IMR-90 (cell line): ENCODE results near the gene SHOX. TPM values are rescaled to one million over a fixed set of nuclear protein-coding genes. Genes with fewer than 3 reads are reported as not detected.

Experiments
- ATAC-seq: fragments of 200-7000 bp; cut with Tn5 transposase; 2 replicates; pipeline ENCODE4 v1.9.1; 2020; ENCODE audit warnings: low read depth, mild to moderate bottlenecking, moderate library complexity
- BruUV-seq: library from RNA; stranded (reverse); fragments of 400-500 nt; replicated peaks from 2 replicates; lab custom pipeline; 2021; lab: Mats Ljungman, UMichigan
- CTCF ChIA-PET: fragments of 300-600 bp; formaldehyde crosslinking; extraction: SDS; loops from one replicate; lab custom pipeline; 2021; ENCODE audit warnings: antibody characterized with exemption; lab: Yijun Ruan, JAX
- POLR2A ChIA-PET: fragments of 300-600 bp; sonication (Branson Sonifier 250); formaldehyde crosslinking; loops from one replicate; lab custom pipeline; 2022; ENCODE audit warnings: antibody characterized with exemption; ENCODE audit not compliant: unreplicated experiment; lab: Charles Lee
- DNase-seq: peaks from one replicate; pipeline ENCODE4 v3.0.0; 2013
- H2AFZ ChIP-seq: replicated peaks from 2 replicates; pipeline ENCODE3; 2013; ENCODE audit warnings: low read length, mild to moderate bottlenecking; ENCODE audit not compliant: poor library complexity
- H2AK5ac ChIP-seq: 2 replicates; pipeline ENCODE4 v1.6.1; 2013; ENCODE audit warnings: low read depth, low read length, inconsistent platforms
- H2AK9ac ChIP-seq: replicated peaks from 2 replicates; pipeline ENCODE3; 2013; ENCODE audit warnings: mild to moderate bottlenecking, low read depth, low read length, moderate library complexity; ENCODE audit not compliant: poor library complexity
- H2BK120ac ChIP-seq: 2 replicates; pipeline ENCODE4 v1.6.1; 2013; ENCODE audit warnings: low read depth, low read length, inconsistent platforms
- H2BK15ac ChIP-seq: 3 replicates; pipeline ENCODE4 v1.6.1; 2013; ENCODE audit warnings: low read depth, low read length, inconsistent platforms
- H2BK20ac ChIP-seq: 2 replicates; pipeline ENCODE4 v1.6.1; 2013; ENCODE audit warnings: low read depth, mild to moderate bottlenecking, inconsistent platforms, low read length, moderate library complexity
- H2BK5ac ChIP-seq: 2 replicates; pipeline ENCODE4 v1.6.1; 2013; ENCODE audit warnings: mild to moderate bottlenecking, low read depth, low read length, inconsistent platforms; ENCODE audit not compliant: poor library complexity, severe bottlenecking
- H3K14ac ChIP-seq: replicated peaks from 2 replicates; pipeline ENCODE4 v1.6.1; 2013; ENCODE audit warnings: low read depth, low read length, inconsistent platforms
- H3K18ac ChIP-seq: 2 replicates; pipeline ENCODE4 v1.6.1; 2013; ENCODE audit warnings: low read depth, low read length, control low read depth
- H3K23ac ChIP-seq: 2 replicates; pipeline ENCODE4 v1.6.1; 2013; ENCODE audit warnings: low read depth, low read length, inconsistent platforms
- H3K27ac ChIP-seq: 2 replicates; pipeline ENCODE4 v1.5.1; 2013; ENCODE audit warnings: mild to moderate bottlenecking, control low read depth, low read length; ENCODE audit not compliant: insufficient read depth
- H3K27me3 ChIP-seq: 2 replicates; pipeline ENCODE4 v1.6.1; 2013; ENCODE audit warnings: low read length; ENCODE audit not compliant: control insufficient read depth, insufficient read depth
- H3K36me3 ChIP-seq: 2 replicates; pipeline ENCODE4 v1.6.1; 2013; ENCODE audit warnings: low read length, mixed read lengths; ENCODE audit not compliant: control insufficient read depth, insufficient read depth
- H3K4ac ChIP-seq: 2 replicates; pipeline ENCODE4 v1.6.1; 2013; ENCODE audit warnings: low read depth, low read length, inconsistent platforms
- H3K4me1 ChIP-seq: 2 replicates; pipeline ENCODE4 v1.6.1; 2013; ENCODE audit warnings: low read length, mixed read lengths; ENCODE audit not compliant: control insufficient read depth, insufficient read depth
- H3K4me2 ChIP-seq: 2 replicates; pipeline ENCODE4 v1.6.1; 2013; ENCODE audit warnings: low read depth, mild to moderate bottlenecking, control low read depth, low read length, moderate library complexity
- H3K4me3 ChIP-seq: 2 replicates; pipeline ENCODE4 v1.5.1; 2013; ENCODE audit warnings: low read depth, mild to moderate bottlenecking, control low read depth, low read length, moderate library complexity; ENCODE audit not compliant: insufficient read depth
- H3K56ac ChIP-seq: 2 replicates; pipeline ENCODE4 v1.6.1; 2013; ENCODE audit warnings: low read length, inconsistent platforms; ENCODE audit not compliant: insufficient read depth; ENCODE audit errors: extremely low read depth
- H3K79me1 ChIP-seq, 2 experiments: 2 replicates each; pipeline ENCODE4 v1.6.1; 2013; ENCODE audit warnings: low read length in 2 of 2, inconsistent platforms in 1 of 2, low read depth in 1 of 2
- H3K9ac ChIP-seq: 2 replicates; pipeline ENCODE4 v1.6.1; 2013; ENCODE audit warnings: low read depth, low read length, control low read depth
- H3K9me1 ChIP-seq: 2 replicates; pipeline ENCODE4 v1.6.1; 2013; ENCODE audit warnings: low read length, inconsistent platforms; ENCODE audit not compliant: insufficient read depth
- H3K9me3 ChIP-seq: 2 replicates; pipeline ENCODE4 v1.6.1; 2013; ENCODE audit warnings: low read length; ENCODE audit not compliant: control insufficient read depth, insufficient read depth
- H4K20me1 ChIP-seq: 2 replicates; pipeline ENCODE4 v1.6.1; 2013; ENCODE audit warnings: low read length, inconsistent platforms; ENCODE audit not compliant: insufficient read depth
- H4K5ac ChIP-seq: 2 replicates; pipeline ENCODE4 v1.6.1; 2013; ENCODE audit warnings: mild to moderate bottlenecking, low read depth, low read length, control low read depth
- H4K8ac ChIP-seq, 2 experiments: 2 replicates each; pipeline ENCODE4 v1.6.1; 2013; ENCODE audit warnings: low read depth in 2 of 2, low read length in 2 of 2, control low read depth in 1 of 2, inconsistent platforms in 1 of 2
- H4K91ac ChIP-seq: 2 replicates; pipeline ENCODE4 v1.6.1; 2013; ENCODE audit warnings: low read depth, low read length, inconsistent platforms; ENCODE audit not compliant: insufficient read depth
- BHLHE40 ChIP-seq: fragments of 150-350 bp; IDR thresholded peaks from 2 replicates; pipeline ENCODE4 v1.6.1; 2016; ENCODE audit warnings: mild to moderate bottlenecking, low read depth, low read length
- CEBPB ChIP-seq: IDR thresholded peaks from 2 replicates; pipeline ENCODE4 v1.6.1; 2012; ENCODE audit warnings: low read depth, low read length, improper control_type of control experiment
- CHD1 ChIP-seq: IDR thresholded peaks from 2 replicates; pipeline ENCODE4 v1.6.1; 2012; ENCODE audit warnings: low read depth, low read length, improper control_type of control experiment
- ELK1 ChIP-seq: fragments of 150-350 bp; IDR thresholded peaks from 2 replicates; pipeline ENCODE4 v1.6.1; 2016; ENCODE audit warnings: low read depth, mild to moderate bottlenecking, low read length, moderate library complexity, borderline replicate concordance
- FOS ChIP-seq: fragments of 150-350 bp; IDR thresholded peaks from 2 replicates; pipeline ENCODE4 v1.6.1; 2016; ENCODE audit warnings: low read depth, low read length
- MAFK ChIP-seq: IDR thresholded peaks from 2 replicates; pipeline ENCODE4 v1.6.1; 2012; ENCODE audit warnings: low read depth, low read length, improper control_type of control experiment
- MXI1 ChIP-seq: IDR thresholded peaks from 2 replicates; pipeline ENCODE4 v1.6.1; 2012; ENCODE audit warnings: low read depth, mild to moderate bottlenecking, low read length, moderate library complexity, borderline replicate concordance
- NFE2L2 ChIP-seq: fragments of 150-350 bp; IDR thresholded peaks from 2 replicates; pipeline ENCODE4 v1.6.1; 2016; ENCODE audit warnings: low read depth, mild to moderate bottlenecking, low read length
- POLR2A ChIP-seq: IDR thresholded peaks from 2 replicates; pipeline ENCODE4 v1.6.1; 2012; ENCODE audit warnings: mild to moderate bottlenecking, low read depth, low read length
- RAD21 ChIP-seq: IDR thresholded peaks from 2 replicates; pipeline ENCODE4 v1.6.1; 2012; ENCODE audit warnings: low read length, improper control_type of control experiment
- RCOR1 ChIP-seq: IDR thresholded peaks from 2 replicates; pipeline ENCODE4 v1.6.1; 2012; ENCODE audit warnings: mild to moderate bottlenecking, low read length, improper control_type of control experiment; ENCODE audit not compliant: insufficient replicate concordance
- RFX5 ChIP-seq: IDR thresholded peaks from 2 replicates; pipeline ENCODE4 v1.8.0; 2012; ENCODE audit warnings: low read depth, mild to moderate bottlenecking, low read length, moderate library complexity
- SMC3 ChIP-seq: fragments of 150-350 bp; IDR thresholded peaks from 2 replicates; pipeline ENCODE4 v1.6.1; 2016; ENCODE audit warnings: low read depth, mild to moderate bottlenecking, antibody characterized with exemption, low read length, moderate library complexity
- USF2 ChIP-seq: fragments of 150-350 bp; IDR thresholded peaks from 2 replicates; pipeline ENCODE4 v1.6.1; 2017; ENCODE audit warnings: mild to moderate bottlenecking, antibody characterized with exemption, low read length, low read depth
- WGBS, 2 experiments: methylation state at CpG; one replicate each; pipeline versions ENCODE4 v1.1.5 to v1.1.7; 2013; ENCODE audit warnings: missing lambda C conversion rate in 2 of 2; ENCODE audit not compliant: insufficient read length in 1 of 2; ENCODE audit errors: extremely low coverage in 2 of 2; 5-methylcytosine and 5-hydroxymethylcytosine counted together
- dilution Hi-C: fragments of 300-500 bp; cut with HindIII; formaldehyde crosslinking; loops from one replicate; pipeline ENCODE4 v1.14.3; 2018; ENCODE audit warnings: low sequenced_read_pairs; ENCODE audit not compliant: unreplicated experiment
- in situ Hi-C: fragments of 300-500 bp; cut with MboI; formaldehyde crosslinking; loops from 3 replicates; pipeline ENCODE4 v1.14.3; 2019; ENCODE audit warnings: low sequenced_read_pairs, inconsistent platforms, mixed read lengths
- intact Hi-C: fragments of 100-400 bp; cut with micrococcal nuclease; formaldehyde crosslinking; loops from 2 replicates; pipeline ENCODE4 v1.10.0; 2022
- polyA plus RNA-seq, 3 experiments: library from polyadenylated mRNA; depleted of rRNA; stranded (reverse); fragments of >200 nt; gene quantifications; 2 replicates each; pipeline ENCODE4 v1.2.3, GENCODE V29; 2012; ENCODE audit warnings: low replicate concordance in 1 of 3
- total RNA-seq: library from RNA; depleted of rRNA; stranded (reverse); fragments of >200 nt; gene quantifications from 2 replicates; pipeline ENCODE4 v1.2.3, GENCODE V29; 2012

SHOX gene
- total and polyA plus RNA-seq, 2 of the 4 experiments (the other 2 are of a cell fraction), result not detected

- POLR2A ChIA-PET, result no interaction called here
- dilution Hi-C loops, result no loop called here
Measured at GRCh38 chrX:675279-675954, 44.8 kb downstream of the SHOX start.

More at GRCh38 chrX:675279-675954, 44.8 kb downstream of the SHOX start:
- Histone ChIP-seq H3K9ac (no peak overlapping the region), H3K4me3 (no peak overlapping the region), H4K91ac (no peak overlapping the region), H3K36me3 (no peaks in the 10 kb centered on the region), H2AK9ac (no peak overlapping the region), H3K23ac (no peak overlapping the region), H2BK5ac (no peak overlapping the region), H2AFZ (no peak overlapping the region), H3K79me1 (no peaks in the 10 kb centered on the region), H3K4me1 (no peaks in the 10 kb centered on the region), H3K9me1 (no peaks in the 10 kb centered on the region), H3K56ac (no peak overlapping the region), H2BK20ac (no peak overlapping the region), H3K27me3 (no peaks in the 10 kb centered on the region), H3K4me2 (no peak overlapping the region), H3K9me3 (peaks cover 42% of the 10 kb centered on the region), H2AK5ac (no peak overlapping the region), H4K8ac (no peak overlapping the region), H3K18ac (no peak overlapping the region), H2BK15ac (no peak overlapping the region), H3K4ac (no peak overlapping the region), H4K5ac (no peak overlapping the region), H3K27ac (no peak overlapping the region), H3K14ac (no peak overlapping the region), H2BK120ac (no peak overlapping the region), H4K20me1 (no peaks in the 10 kb centered on the region)
- 15% methylated on average over 2 of the region's 7 CpGs; no CpG with 5 or more reads in 1 of the 2 experiments for WGBS, 2 experiments
- intact Hi-C loops (no loop called here), in situ Hi-C loops (no loop called here)
- no TSS peak for BruUV-seq
- no peak for ATAC-seq
- no peak for DNase-seq
- CTCF ChIA-PET, result no interaction called here
- TF ChIP-seq RAD21 (no peak), FOS (no peak), SMC3 (no peak), ELK1 (no peak), CHD1 (no peak), POLR2A (no peak), BHLHE40 (no peak), USF2 (no peak), NFE2L2 (no peak), RCOR1 (no peak), CEBPB (no peak), RFX5 (no peak), MAFK (no peak), MXI1 (no peak)
